Dermis microvascular lymphatic vessel endothelial cell (primary cell): ENCODE data around the gene ABCA9. TPM values are rescaled to one million over a fixed set of nuclear protein-coding genes. Genes with fewer than 3 reads are reported as not detected.
"Not testable (repeated sequence)": the region's sequence is repeated elsewhere in the genome, so short reads cannot be mapped to it uniquely, and the experiment has no call there.

Experiments used
- DNase-seq, 2 donors: peaks; one replicate each; pipeline versions ENCODE4 v3.0.0 to v3.0.0-alpha.2; 2010; ENCODE audit warnings: low read depth in 2 of 2
- total RNA-seq: library from RNA; depleted of rRNA; stranded (reverse); fragments of >200 nt; gene quantifications from 2 replicates; pipeline ENCODE4 v1.2.1, GENCODE V29; 2014

Gene ABCA9
- 0.26 and 1.4 TPM in 2 replicates for total RNA-seq

- peak in 1 of 2 donors; percentile 83 for DNase-seq
Observed at GRCh38 chr17:69060822-69061221, at the start of gene ABCA9. ABCA9 (minus strand) TSS chr17:69060927; CDS start chr17:69051126, 9,801 bp downstream.

GRCh38 chr17:69105907-69106730 lies 45.4 kb upstream of the ABCA9 start:
- no peak for DNase-seq

- DNase-seq: no peak
Observed at GRCh38 chr17:69103557-69104233, 43.0 kb upstream of the ABCA9 start.

GRCh38 chr17:69098625-69099024 lies 37.9 kb upstream of the ABCA9 start:
- no peak for DNase-seq

- no peak for DNase-seq
Observed at GRCh38 chr17:69096541-69096940, 35.8 kb upstream of the ABCA9 start.

- no peak for DNase-seq
Observed at GRCh38 chr17:69093995-69094394, 33.3 kb upstream of the ABCA9 start.

- peak in 1 of 2 donors; percentile 49 for DNase-seq
Observed at GRCh38 chr17:69093279-69093789, 32.6 kb upstream of the ABCA9 start.

- DNase-seq: no peak
Observed at GRCh38 chr17:69090365-69090764, 29.6 kb upstream of the ABCA9 start.

- no peak for DNase-seq
Observed at GRCh38 chr17:69088643-69089200, 28.0 kb upstream of the ABCA9 start.

- no peak for DNase-seq
Observed at GRCh38 chr17:69086641-69087040, 25.9 kb upstream of the ABCA9 start.

GRCh38 chr17:69084911-69085310 lies 24.2 kb upstream of the ABCA9 start:
- no peak for DNase-seq

- DNase-seq: no peak
Observed at GRCh38 chr17:69082696-69083095, 22.0 kb upstream of the ABCA9 start.

- DNase-seq: no peak
Observed at GRCh38 chr17:69078864-69079263, 18.1 kb upstream of the ABCA9 start.

GRCh38 chr17:69075823-69076222 lies 15.1 kb upstream of the ABCA9 start:
- no peak for DNase-seq

GRCh38 chr17:69073392-69073791 lies 12.7 kb upstream of the ABCA9 start:
- not testable (repeated sequence) for DNase-seq

- DNase-seq: not testable (repeated sequence)
Observed at GRCh38 chr17:69072803-69073256, 12.1 kb upstream of the ABCA9 start.

GRCh38 chr17:69071233-69071586 lies 10.5 kb upstream of the ABCA9 start:
- DNase-seq: not testable (repeated sequence)

GRCh38 chr17:69070378-69071232 lies 9.9 kb upstream of the ABCA9 start:
- DNase-seq: peak in 1 of 2 donors; percentile 12

- no peak for DNase-seq
Observed at GRCh38 chr17:69069226-69069750, 8.6 kb upstream of the ABCA9 start.

- no peak for DNase-seq
Observed at GRCh38 chr17:69067274-69068047, 6.7 kb upstream of the ABCA9 start.
